DMS153 treated with DMSO at 0.1 percent for 48 hours (cell line): ENCODE results near the gene SLC7A9.
"Not testable (repeated sequence)": the region's sequence is repeated elsewhere in the genome, so short reads cannot be mapped to it uniquely, and the experiment has no call there.

Experiments used
- DNase-seq: peaks from one replicate; lab custom pipeline; 2025; ENCODE audit not compliant: unreplicated experiment; lab: John Stamatoyannopoulos, UW

SLC7A9 gene

GRCh38 chr19:32885255-32885654, 15.7 kb upstream of the SLC7A9 start:
- not testable (repeated sequence) for DNase-seq

- no peak for DNase-seq
Measured at GRCh38 chr19:32881766-32882165, 12.2 kb upstream of the SLC7A9 start.

DNA sequence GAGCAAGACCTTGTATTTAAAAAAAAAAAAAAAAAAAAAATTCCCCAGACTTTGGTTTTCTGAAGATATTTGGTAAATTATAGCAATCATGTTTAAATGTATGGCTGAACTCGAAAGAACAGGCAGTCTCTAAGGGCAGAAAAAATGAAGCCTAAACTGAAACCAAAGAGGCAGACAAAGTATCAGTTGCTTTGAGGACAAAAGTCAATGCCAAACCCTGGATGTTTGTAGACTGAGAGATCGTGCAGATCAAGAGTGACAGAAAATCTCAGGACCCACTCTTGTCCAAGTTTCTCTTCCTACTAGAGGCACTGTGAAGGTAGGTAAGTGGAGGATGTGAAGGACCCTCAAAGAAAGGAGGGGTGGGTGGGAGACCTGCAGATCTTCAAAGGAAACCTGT, 11.1 kb upstream of the SLC7A9 start:
- DNase-seq = no peak

- DNase-seq = no peak
Measured at GRCh38 chr19:32879741-32880140, 10.2 kb upstream of the SLC7A9 start.

- no peak for DNase-seq
Measured at GRCh38 chr19:32878988-32879387, 9.4 kb upstream of the SLC7A9 start.

DNA sequence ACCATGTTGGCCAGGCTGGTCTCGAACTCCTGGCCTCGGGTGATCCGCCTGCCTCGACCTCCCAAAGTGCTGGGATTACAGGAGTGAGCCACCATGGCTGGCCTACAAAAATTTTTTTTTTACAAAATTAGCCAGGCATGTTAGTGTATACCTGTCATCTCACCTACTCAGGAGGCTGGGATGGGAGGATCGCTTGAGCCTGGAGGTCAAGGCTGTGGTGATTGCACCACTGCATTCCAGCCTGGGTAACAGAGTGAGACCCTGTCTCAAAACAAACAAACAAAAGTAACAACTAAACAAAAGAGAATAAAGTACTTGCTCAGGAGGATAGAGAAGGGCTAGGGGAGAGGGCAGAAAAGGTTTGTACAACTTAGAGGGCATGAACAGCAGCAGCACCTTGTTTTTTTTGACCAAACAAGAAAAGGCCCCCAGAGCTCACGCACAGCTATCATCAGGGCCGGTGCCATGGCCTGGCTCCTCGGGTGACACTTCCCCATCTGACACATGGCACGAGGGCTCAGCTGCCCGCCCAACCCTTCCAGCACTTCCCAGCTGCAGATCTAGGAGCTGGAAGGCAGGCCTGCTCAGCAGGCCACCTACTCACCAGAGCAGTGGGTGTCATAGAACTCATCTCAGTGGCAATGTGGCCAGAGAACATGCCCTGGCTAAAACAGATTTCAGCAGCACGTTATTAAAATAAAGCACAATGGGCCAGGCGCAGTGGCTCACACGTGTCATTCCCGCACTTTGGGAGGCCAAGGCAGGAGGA, 8.6 kb upstream of the SLC7A9 start:
- no peak for DNase-seq

GRCh38 chr19:32877323-32877912, 7.9 kb upstream of the SLC7A9 start:
- DNase-seq = no peak

DNA sequence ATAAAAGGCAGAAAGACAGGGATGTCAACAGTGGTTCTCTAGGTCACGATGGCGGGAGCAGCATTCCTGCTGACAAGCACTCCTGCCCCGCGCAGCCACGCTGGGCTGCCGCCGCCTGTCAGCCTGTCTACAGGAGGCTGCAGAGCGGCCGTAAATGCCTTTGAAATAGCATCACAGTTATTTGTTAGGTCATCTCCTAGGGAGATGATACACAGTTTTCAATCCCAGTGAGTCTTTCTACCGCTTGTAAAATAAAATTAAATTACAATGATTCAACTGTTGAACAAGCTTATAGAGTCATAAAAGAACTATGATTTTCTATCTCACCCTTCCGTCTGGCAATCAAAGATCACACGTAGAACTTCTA, 7.3 kb upstream of the SLC7A9 start:
- no peak for DNase-seq

DNA sequence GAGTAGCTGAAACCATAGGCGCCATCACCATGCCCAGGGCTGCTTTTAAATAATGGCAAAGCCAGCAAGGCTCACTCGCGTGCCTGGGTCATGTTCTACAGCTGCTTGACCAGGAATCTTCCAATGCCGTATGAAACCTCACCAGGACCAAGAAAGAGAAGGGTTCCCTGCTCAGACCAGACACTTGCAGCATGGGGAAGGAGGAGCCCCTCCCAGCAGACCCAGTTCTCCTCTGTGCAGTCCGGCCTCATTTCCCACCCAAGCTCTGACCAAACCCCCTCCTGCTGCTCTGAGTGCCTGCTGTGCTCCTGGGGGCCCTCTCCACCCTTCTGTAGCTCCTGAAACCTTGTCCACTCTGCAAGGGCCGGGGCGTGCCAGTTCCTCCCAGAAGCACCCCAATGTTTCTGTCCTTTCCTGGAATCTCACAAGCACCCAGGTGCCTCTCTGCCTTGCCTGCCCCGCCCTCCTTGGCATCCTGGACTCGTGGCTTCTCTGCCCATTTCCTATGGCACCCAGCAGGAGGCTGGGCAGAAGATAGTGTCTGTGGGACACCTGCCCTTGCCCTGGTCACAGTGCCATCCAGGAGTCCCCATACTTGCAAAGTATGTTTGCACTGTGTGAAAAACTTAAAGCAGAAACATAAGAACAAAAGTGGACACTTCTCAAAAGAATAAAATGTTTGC, 6.8 kb upstream of the SLC7A9 start:
- DNase-seq = no peak

- DNase-seq = no peak
Measured at GRCh38 chr19:32875428-32875827, 5.9 kb upstream of the SLC7A9 start.

DNA sequence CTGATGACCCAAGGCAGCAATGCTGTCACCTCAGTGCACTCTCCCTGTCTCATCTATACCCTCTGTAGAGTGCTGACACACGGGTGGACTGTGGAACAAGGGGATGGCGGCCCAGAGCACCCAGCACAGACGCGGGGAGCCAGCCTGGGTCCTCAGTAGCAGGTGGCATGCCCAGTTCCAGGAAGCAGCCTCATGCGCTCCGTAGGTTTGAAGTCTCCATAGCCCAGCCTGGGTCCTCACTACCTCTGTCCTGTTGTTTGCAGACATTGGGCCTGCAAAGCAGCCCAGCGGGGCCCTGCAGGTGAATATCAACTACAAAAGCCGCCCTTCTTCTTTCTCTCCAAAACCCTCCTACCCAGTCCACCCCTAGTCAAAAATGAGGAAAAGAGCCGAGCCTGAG, 5.0 kb upstream of the SLC7A9 start:
- no peak for DNase-seq

DNA sequence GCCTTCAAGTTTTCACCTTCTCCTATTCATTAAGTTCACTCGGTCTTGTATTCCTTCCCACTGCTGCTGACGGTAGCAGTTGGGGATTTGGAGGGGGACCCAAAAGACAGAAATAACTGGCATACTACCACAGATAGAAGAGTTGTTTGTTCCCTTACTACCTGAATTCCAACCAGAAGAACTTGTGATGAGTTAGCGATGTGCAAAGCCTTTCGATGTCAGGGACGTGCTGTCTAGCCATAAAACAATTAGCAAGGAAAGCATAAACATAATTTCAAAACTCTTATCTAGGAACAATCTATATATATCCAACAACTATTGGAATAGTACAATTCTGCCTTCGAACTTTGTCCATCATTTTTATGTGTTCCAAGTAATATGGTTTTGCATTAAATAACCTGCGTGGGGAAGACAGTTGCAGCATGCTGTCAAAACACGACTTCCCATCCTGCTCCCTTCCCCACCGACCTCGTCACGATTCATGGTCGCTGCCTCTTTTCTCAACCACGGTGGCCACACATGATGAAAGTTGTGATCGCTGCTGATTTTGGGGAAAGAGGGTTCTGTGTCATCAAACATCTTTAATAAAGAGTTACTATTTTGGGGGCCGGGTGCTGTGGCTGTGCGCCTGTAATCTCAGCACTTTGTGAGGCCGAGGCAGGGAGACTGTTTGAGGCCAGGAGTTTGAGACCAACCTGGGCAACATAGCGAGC, 3.8 kb upstream of the SLC7A9 start:
- no peak for DNase-seq

GRCh38 chr19:32872391-32872790, 2.8 kb upstream of the SLC7A9 start:
- no peak for DNase-seq

DNA sequence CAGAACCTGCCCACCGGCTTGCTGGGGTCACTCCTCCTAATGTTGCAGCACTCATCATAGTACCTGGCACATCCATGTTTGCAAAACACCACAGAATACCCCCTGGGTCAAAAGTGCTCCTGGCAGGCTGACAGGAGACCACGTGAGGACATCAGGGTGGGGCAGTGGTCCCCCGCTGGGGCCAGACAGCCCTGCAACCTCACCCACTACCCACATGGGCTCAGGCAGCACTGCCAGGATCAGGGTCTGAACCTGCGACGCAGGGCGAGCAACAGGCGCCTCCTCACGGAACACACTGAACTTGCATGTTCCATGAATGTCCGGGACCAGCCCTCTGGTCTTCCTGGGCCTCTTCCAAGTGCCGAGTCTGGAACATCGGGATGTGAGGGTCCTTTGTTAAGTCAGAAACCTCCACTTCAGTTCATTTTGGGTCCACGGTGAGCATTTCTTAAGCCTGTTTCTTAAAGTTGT, 1.4 kb upstream of the SLC7A9 start:
- no peak for DNase-seq

- no peak for DNase-seq
Measured at GRCh38 chr19:32869966-32870573, 503 bp upstream of the SLC7A9 start.

GRCh38 chr19:32868206-32868950, 1.2 kb downstream of the SLC7A9 start:
- no peak for DNase-seq

GRCh38 chr19:32867436-32867835, 2.1 kb downstream of the SLC7A9 start:
- DNase-seq = not testable (repeated sequence)

DNA sequence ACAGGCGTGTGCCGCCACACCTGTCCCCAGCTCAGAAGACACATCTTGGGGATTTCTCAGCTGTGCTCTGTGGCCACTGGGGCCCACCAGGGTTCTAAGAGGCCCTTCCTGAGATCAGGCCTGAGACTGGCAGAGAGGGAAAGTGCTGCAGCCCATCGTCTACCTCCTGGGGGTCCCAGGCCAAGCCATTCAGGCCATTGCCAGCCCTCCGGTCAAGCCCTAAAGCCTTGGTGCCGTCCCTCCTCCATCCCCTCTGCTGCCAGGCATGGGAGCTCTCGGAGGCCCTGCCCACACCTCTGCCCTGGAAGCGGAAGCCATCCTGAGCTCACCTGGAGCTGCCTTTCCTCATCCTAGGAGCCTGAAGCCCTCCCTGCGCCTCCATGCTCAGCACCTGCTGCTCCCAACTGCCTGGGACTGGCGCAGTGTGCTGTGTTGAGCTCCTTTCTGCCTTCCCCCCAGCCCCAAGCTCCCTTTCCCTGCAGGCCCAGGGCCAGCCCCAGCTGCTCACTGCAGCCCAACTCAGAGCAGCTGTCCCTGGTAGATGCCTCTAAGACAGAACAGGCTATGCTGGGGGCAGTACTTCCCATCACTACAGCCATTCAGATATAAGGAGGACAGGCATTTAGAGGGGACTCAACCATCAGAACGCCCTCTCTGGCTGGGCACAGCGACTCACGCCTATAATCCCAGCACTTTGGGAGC, 2.9 kb downstream of the SLC7A9 start:
- no peak for DNase-seq

GRCh38 chr19:32866061-32866460, 3.5 kb downstream of the SLC7A9 start:
- DNase-seq = no peak

- DNase-seq = no peak
Measured at GRCh38 chr19:32865326-32865725, 4.2 kb downstream of the SLC7A9 start.
